ENCODE results near the gene LCA5.

- TF ChIP-seq ZNF384 (IDR thresholded peaks at IDR 0.05), result no peak
- TF ChIP-seq SP1 (IDR thresholded peaks at IDR 0.05), result no peak
Measured at GRCh38 chr6:79468587-79468986, 68.6 kb downstream of the LCA5 start.
